Lower lobe of right lung (tissue), 2 donors: ENCODE data around the gene CSF1R. TPM values are rescaled to one million over a fixed set of nuclear protein-coding genes. Genes with fewer than 3 reads are reported as not detected.

Experiments
- ATAC-seq, 2 donors: fragments of 200-7000 bp; cut with Tn5 transposase; one replicate each; pipeline ENCODE4 v1.9.1; 2020 to 2022; ENCODE audit warnings: mild to moderate bottlenecking in 2 of 2, moderate library complexity in 2 of 2
- DNase-seq: peaks from one replicate; pipeline ENCODE4 v3.0.0-alpha.2; 2020
- H3K27ac ChIP-seq: fragments of 200-600 bp; one replicate; pipeline ENCODE4 v1.8.0; 2022
- H3K27me3 ChIP-seq: fragments of 200-600 bp; one replicate; pipeline ENCODE4 v1.8.0; 2022; ENCODE audit warnings: low read depth
- H3K36me3 ChIP-seq: fragments of 200-600 bp; one replicate; pipeline ENCODE4 v1.8.0; 2022; ENCODE audit warnings: mild to moderate bottlenecking
- H3K4me1 ChIP-seq: fragments of 200-600 bp; one replicate; pipeline ENCODE4 v1.8.0; 2022
- H3K4me3 ChIP-seq: fragments of 200-600 bp; one replicate; pipeline ENCODE4 v1.8.0; 2022; ENCODE audit warnings: mild to moderate bottlenecking
- H3K9me3 ChIP-seq: fragments of 200-600 bp; one replicate; pipeline ENCODE4 v1.8.0; 2022
- intact Hi-C: fragments of 100-400 bp; cut with DNase I; formaldehyde crosslinking; loops from one replicate; pipeline ENCODE4 v1.11.0; 2022
- total RNA-seq: library from RNA; stranded (reverse); fragmentation: NEBNext Ultra II Directional; extraction: Animal tissue kit (Norgen Biotek cat#: 25700); gene quantifications from one replicate; pipeline ENCODE4 v1.2.1, GENCODE V29; 2021
- TF ChIP-seq, protein P1 (sequence below): fragments of 200-600 bp; IDR thresholded peaks from one replicate; pipeline ENCODE4 v1.8.0; 2022; ENCODE audit warnings: antibody characterized with exemption, mild to moderate bottlenecking
- donor health status: DM: no; HTN: yes; CAD: no; lungs with severe emphysema.

CSF1R gene
- total RNA-seq, 1 donor from 2014 or later: 78.2 TPM

DNA sequence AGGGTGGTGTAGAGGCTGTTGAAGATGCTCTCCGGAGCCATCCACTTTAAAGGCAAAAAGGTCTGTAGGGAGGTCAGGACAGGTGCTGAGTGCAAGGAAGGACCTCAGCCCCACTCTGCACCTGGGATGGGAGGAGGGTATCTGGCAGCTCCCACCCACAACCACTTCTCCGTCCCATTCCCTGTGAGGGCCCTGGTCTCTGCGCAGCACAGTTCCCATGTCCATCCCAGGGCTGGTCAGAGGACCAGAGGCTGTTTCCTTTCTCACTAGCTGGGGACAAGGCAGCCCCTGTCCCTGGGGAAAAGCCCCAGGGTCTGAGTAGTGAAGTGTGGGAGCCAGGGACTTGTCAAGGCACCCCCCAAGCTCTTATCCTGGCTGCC, 33.7 kb upstream of the CSF1R start:
- TF ChIP-seq, protein P1, sequence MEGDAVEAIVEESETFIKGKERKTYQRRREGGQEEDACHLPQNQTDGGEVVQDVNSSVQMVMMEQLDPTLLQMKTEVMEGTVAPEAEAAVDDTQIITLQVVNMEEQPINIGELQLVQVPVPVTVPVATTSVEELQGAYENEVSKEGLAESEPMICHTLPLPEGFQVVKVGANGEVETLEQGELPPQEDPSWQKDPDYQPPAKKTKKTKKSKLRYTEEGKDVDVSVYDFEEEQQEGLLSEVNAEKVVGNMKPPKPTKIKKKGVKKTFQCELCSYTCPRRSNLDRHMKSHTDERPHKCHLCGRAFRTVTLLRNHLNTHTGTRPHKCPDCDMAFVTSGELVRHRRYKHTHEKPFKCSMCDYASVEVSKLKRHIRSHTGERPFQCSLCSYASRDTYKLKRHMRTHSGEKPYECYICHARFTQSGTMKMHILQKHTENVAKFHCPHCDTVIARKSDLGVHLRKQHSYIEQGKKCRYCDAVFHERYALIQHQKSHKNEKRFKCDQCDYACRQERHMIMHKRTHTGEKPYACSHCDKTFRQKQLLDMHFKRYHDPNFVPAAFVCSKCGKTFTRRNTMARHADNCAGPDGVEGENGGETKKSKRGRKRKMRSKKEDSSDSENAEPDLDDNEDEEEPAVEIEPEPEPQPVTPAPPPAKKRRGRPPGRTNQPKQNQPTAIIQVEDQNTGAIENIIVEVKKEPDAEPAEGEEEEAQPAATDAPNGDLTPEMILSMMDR: no peak
- Histone ChIP-seq H3K4me3 (no peak overlapping the region), H3K27ac (no peak overlapping the region), H3K27me3 (no peaks in the 10 kb centered on the region), H3K4me1 (peaks cover 15% of the 10 kb centered on the region), H3K36me3 (peaks cover 76% of the 10 kb centered on the region), H3K9me3 (no peaks in the 10 kb centered on the region)
- no peak for DNase-seq
- no peak for ATAC-seq
- intact Hi-C loops: no loop called here

DNA sequence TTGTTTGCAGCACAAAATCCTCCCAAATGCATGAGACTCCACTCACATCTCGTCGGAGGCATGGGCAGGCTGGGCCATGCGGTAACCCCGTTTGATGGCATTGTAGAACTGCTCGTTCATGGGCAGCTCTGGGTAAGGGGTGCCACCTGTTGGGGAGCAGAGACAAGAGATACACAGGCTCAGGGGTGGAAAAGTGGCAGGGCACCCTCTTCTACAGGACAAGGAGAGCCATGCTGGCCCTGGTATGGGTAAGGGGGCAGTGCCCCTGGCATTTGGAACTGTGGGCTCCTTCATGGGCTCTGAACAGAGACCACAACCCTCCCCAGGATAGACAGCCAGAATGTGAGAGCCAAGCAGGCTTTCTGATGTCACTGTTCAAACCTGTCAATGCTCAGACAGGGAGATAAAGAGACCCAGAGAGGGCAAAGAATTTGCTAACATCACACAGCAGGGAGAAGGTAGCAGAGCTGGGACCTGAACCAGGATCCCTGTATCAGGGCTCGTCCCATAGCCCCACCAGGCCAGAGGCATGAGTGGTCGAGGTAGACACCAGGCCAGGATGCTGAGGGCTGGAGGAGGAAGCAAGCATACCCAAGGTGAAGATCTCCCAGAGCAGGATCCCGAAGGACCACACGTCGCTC, 33.2 kb upstream of the CSF1R start:
- ATAC-seq: no peak
- Histone ChIP-seq H3K4me1 (peaks cover 15% of the 10 kb centered on the region), H3K36me3 (peaks cover 72% of the 10 kb centered on the region), H3K4me3 (no peak overlapping the region), H3K9me3 (no peaks in the 10 kb centered on the region), H3K27ac (no peak overlapping the region), H3K27me3 (no peaks in the 10 kb centered on the region)
- DNase-seq: no peak
- TF ChIP-seq, protein P1: no peak
- intact Hi-C loops: no loop called here

DNA sequence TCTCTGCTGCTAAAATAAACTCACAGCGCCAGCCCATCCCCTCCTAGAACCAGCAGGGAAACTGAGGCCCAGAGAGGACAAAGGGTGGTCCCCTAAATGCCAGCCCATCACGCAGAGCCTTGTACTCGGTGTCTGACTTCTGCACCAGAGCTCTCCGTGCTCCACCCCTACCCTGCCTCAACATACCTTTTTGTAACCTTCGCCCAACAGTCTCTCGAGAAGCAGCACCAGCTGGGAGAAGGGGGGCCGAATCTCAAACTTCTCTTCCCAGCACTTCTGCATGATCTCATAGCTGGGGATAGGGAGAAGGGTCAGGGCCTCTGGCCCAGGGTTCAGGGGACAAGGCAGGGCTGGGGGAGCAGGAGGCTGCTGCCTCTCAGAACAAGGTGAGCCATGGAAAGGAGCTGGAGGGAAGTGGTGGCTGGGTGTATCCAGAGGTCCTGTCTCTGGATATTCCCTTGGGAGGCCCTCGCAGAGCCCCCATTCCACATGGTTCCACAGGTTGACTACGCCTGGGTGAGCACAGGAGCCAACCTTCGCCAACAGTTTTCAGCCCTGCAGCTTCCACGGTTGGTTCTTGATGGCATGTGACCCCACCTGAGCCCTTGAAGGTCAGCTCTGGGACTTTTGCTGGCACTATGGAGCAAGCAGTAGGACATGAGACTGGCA, 32.3 kb upstream of the CSF1R start:
- Histone ChIP-seq H3K27ac (no peak overlapping the region), H3K27me3 (no peaks in the 10 kb centered on the region), H3K4me1 (peaks cover 9% of the 10 kb centered on the region), H3K36me3 (peaks cover 66% of the 10 kb centered on the region), H3K4me3 (no peak overlapping the region), H3K9me3 (no peaks in the 10 kb centered on the region)
- ATAC-seq (no peak), DNase-seq (no peak)
- TF ChIP-seq, protein P1: no peak
- intact Hi-C loops: no loop called here

DNA sequence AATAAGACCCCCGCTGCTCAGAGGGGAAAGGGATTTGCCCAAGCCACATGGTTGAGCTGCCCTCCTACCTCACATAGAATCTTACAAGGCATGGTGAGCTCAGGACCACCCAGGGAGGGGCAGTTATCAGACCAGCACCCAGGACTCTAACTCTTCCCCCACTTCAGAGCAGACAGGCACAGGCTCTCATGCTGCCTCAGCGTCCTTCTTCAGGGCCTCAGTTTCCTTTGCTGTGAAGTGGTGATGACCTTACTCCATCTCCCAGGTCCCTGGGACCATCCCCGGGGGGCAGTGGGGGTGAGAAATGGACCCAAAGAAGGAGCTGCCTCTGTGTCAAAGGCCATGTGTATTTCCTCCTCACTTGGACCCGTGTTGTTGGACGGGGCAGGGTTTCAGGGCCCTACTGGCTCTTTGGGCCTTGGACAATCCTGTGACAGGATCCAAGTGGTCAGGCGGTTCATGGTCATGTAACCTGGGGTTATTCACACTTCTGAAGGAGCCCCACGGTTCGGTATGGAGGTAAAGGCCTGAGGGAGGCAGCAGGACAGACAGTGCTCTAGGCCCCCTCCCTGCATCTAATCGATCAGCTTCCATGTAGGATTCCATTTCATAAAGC, 31.7 kb upstream of the CSF1R start:
- DNase-seq: no peak

DNA sequence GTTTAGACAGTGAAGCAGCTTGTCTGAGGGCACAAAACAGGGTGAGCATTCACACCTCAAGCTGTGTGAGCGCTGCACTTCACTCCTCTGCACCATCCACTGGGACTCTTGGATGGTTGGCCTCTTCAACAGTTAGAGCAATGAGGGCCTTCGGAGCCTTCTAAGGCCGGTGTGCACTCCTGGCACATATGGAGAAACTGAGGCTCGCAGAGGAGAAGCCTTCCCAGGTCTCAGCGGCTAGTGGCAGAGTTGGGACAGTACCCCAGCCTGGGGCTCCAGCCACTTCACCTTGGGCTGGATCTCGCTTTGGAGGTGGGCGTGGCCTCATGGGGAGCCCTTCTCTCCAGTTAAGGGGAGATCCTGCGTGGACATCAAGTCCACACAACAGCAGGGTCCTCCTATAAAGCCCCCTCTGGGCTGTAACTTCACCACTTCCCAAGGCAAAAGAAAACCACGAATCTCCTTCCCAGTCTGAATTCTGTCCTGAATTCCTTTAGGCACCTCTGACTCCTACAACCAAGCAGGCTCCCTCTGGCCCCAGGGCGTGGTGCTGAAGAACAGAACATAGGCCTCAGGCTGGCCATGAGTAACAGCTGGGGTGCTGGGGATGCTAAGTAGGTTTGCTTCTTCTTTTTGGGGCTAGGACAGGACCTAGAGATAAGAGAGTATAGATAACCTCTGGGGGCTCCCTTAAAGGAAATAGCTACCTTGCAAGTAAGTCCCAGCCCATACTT, 30.5 kb upstream of the CSF1R start:
- TF ChIP-seq, protein P1: no peak
- Histone ChIP-seq H3K4me1 (peaks cover 16% of the 10 kb centered on the region), H3K36me3 (peaks cover 49% of the 10 kb centered on the region), H3K27ac (no peak overlapping the region), H3K4me3 (no peak overlapping the region), H3K27me3 (no peaks in the 10 kb centered on the region), H3K9me3 (no peaks in the 10 kb centered on the region)
- ATAC-seq: no peak
- no peak for DNase-seq
- intact Hi-C loops: no loop called here

More for the DNA sequence above, 31.7 kb upstream of the CSF1R start:
- TF ChIP-seq, protein P1: no peak
- peaks cover 9% of the 10 kb centered on the region for H3K4me1 ChIP-seq
- H3K9me3 ChIP-seq: no peaks in the 10 kb centered on the region
- intact Hi-C loops: no loop called here
- no peak overlapping the region for H3K27ac ChIP-seq
- no peak overlapping the region for H3K4me3 ChIP-seq
- ATAC-seq: no peak
- H3K36me3 ChIP-seq: peaks cover 59% of the 10 kb centered on the region
- H3K27me3 ChIP-seq: no peaks in the 10 kb centered on the region
